SK-N-SH (cell line): Measurements from ENCODE around the gene TADA2B. TPM values are rescaled to one million over a fixed set of nuclear protein-coding genes. Genes with fewer than 3 reads are reported as not detected.

Experiments used
- CTCF ChIA-PET: fragments of 300-600, 350-600 bp; formaldehyde crosslinking; extraction: SDS; loops from one replicate; lab custom pipeline; 2021; lab: Yijun Ruan, JAX
- POLR2A ChIA-PET: fragments of 350-600 bp; sonication (Branson Sonifier 250); formaldehyde crosslinking; extraction: SDS; loops from one replicate; lab custom pipeline; 2020; ENCODE audit warnings: antibody characterized with exemption, inconsistent platforms; lab: Yijun Ruan, JAX
- DNase-seq: peaks from one replicate; pipeline ENCODE4 v3.0.0; 2012
- H2AFZ ChIP-seq: fragments of 200-600 bp; sonication (generic); 2 replicates; pipeline ENCODE4 v1.8.1; 2016; ENCODE audit warnings: antibody characterized with exemption, mild to moderate bottlenecking, low read depth
- H3F3A ChIP-seq: fragments of 200-600 bp; sonication (generic); replicated peaks from 2 replicates; pipeline ENCODE3; 2016; ENCODE audit warnings: antibody characterized with exemption, mild to moderate bottlenecking; ENCODE audit not compliant: insufficient read depth
- H3K27ac ChIP-seq, 2 experiments: fragments of 200-500 bp in 1 of 2; fragments of 200-600 bp in 1 of 2; sonication (Bioruptor generic) in 1 of 2; sonication (generic), shearing (Covaris generic) in 1 of 2; 2 replicates each; pipeline versions ENCODE4 v1.5.1 to v1.6.1; 2014 to 2016; ENCODE audit warnings: low read depth in 2 of 2, inconsistent platforms in 1 of 2, low read length in 1 of 2, mild to moderate bottlenecking in 1 of 2, mixed read lengths in 1 of 2
- H3K27me3 ChIP-seq: fragments of 200-600 bp; sonication (generic), shearing (Covaris generic); 2 replicates; pipeline ENCODE4 v1.6.1; 2016; ENCODE audit warnings: mixed run types; ENCODE audit not compliant: insufficient read depth
- H3K36me3 ChIP-seq, 2 experiments: fragments of 200-500 bp in 1 of 2; fragments of 200-600 bp in 1 of 2; sonication (Bioruptor generic) in 1 of 2; sonication (generic) in 1 of 2; replicated peaks in 1 of 2; 2 replicates each; pipeline versions ENCODE3 to v1.5.1; 2014 to 2016; ENCODE audit warnings: low read length in 1 of 2, mild to moderate bottlenecking in 1 of 2; ENCODE audit not compliant: insufficient read depth in 2 of 2, control insufficient read depth in 1 of 2
- H3K4me1 ChIP-seq, 2 experiments: fragments of 200-500 bp in 1 of 2; fragments of 200-600 bp in 1 of 2; sonication (Bioruptor generic) in 1 of 2; sonication (generic), shearing (Covaris generic) in 1 of 2; 2 replicates each; pipeline versions ENCODE4 v1.5.1 to v1.6.1; 2014 to 2016; ENCODE audit warnings: low read depth in 1 of 2, low read length in 1 of 2, mixed run types in 1 of 2; ENCODE audit not compliant: insufficient read depth in 2 of 2, control insufficient read depth in 1 of 2
- H3K4me2 ChIP-seq: fragments of 200-600 bp; sonication (generic), shearing (Covaris generic); 2 replicates; pipeline ENCODE4 v1.6.1; 2017; ENCODE audit warnings: mixed run types
- H3K4me3 ChIP-seq, 2 experiments: fragments of 200-500 bp in 1 of 2; fragments of 200-600 bp in 1 of 2; sonication (Bioruptor generic) in 1 of 2; sonication (generic), shearing (Covaris generic) in 1 of 2; 2 replicates each; pipeline versions ENCODE4 v1.5.1 to v1.8.1; 2014 to 2016; ENCODE audit warnings: low read depth in 2 of 2, inconsistent platforms in 1 of 2, low read length in 1 of 2, mild to moderate bottlenecking in 1 of 2, mixed read lengths in 1 of 2, moderate library complexity in 1 of 2
- H3K79me2 ChIP-seq: fragments of 200-600 bp; sonication (generic); 2 replicates; pipeline ENCODE4 v1.8.1; 2017; ENCODE audit warnings: mild to moderate bottlenecking; ENCODE audit not compliant: insufficient read depth
- H3K9ac ChIP-seq: fragments of 200-600 bp; sonication (generic); 2 replicates; pipeline ENCODE4 v1.6.1; 2017; ENCODE audit warnings: mixed run types
- H3K9me2 ChIP-seq: fragments of 200-600 bp; sonication (generic); 2 replicates; pipeline ENCODE4 v1.6.1; 2017; ENCODE audit warnings: mixed run types
- H3K9me3 ChIP-seq: fragments of 200-600 bp; sonication (generic); 2 replicates; pipeline ENCODE4 v1.6.1; 2017; ENCODE audit warnings: mixed run types, mild to moderate bottlenecking, moderate library complexity
- H4K20me1 ChIP-seq: fragments of 200-600 bp; sonication (generic); 2 replicates; pipeline ENCODE4 v1.6.1; 2017; ENCODE audit warnings: mild to moderate bottlenecking, mixed run types; ENCODE audit not compliant: insufficient read depth
- EP300 ChIP-seq, 2 experiments: IDR thresholded peaks; 2 replicates each; pipeline versions ENCODE4 v1.4.0 to v1.6.1; 2012; ENCODE audit warnings: borderline replicate concordance in 1 of 2, low read depth in 1 of 2, low read length in 1 of 2
- FOSL2 ChIP-seq: IDR thresholded peaks from 2 replicates; pipeline ENCODE4 v1.4.0; 2012; ENCODE audit warnings: low read depth, mild to moderate bottlenecking, moderate library complexity, borderline replicate concordance
- FOXM1 ChIP-seq: IDR thresholded peaks from 2 replicates; pipeline ENCODE4 v1.4.0; 2012; ENCODE audit warnings: low read depth, mild to moderate bottlenecking
- GABPA ChIP-seq: IDR thresholded peaks from 2 replicates; pipeline ENCODE4 v1.4.0; 2012; ENCODE audit warnings: low read depth, mild to moderate bottlenecking
- MXI1 ChIP-seq: IDR thresholded peaks from 2 replicates; pipeline ENCODE4 v1.6.1; 2012; ENCODE audit warnings: mild to moderate bottlenecking, low read depth, low read length, improper control_type of control experiment
- RAD21 ChIP-seq: IDR thresholded peaks from 2 replicates; pipeline ENCODE4 v1.6.1; 2012; ENCODE audit warnings: mild to moderate bottlenecking, low read length
- RFX5 ChIP-seq: IDR thresholded peaks from 2 replicates; pipeline ENCODE4 v1.6.1; 2012; ENCODE audit warnings: mild to moderate bottlenecking, improper control_type of control experiment, low read length
- RXRA ChIP-seq: IDR thresholded peaks from 2 replicates; pipeline ENCODE4 v1.4.0; 2012; ENCODE audit warnings: low read depth, mild to moderate bottlenecking, borderline replicate concordance
- USF2 ChIP-seq: fragments of 150-350 bp; IDR thresholded peaks from 2 replicates; pipeline ENCODE4 v1.6.1; 2017; ENCODE audit warnings: antibody characterized with exemption, low read length, low read depth, borderline replicate concordance
- YY1 ChIP-seq: IDR thresholded peaks from 2 replicates; pipeline ENCODE4 v1.4.0; 2012; ENCODE audit warnings: low read depth, mild to moderate bottlenecking
- ZBTB33 ChIP-seq: IDR thresholded peaks from 2 replicates; pipeline ENCODE4 v1.4.0; 2012; ENCODE audit warnings: low read depth, borderline replicate concordance
- WGBS: methylation state at CpG from one replicate; pipeline ENCODE4 v1.1.6; 2017; ENCODE audit warnings: low lambda C conversion rate; 5-methylcytosine and 5-hydroxymethylcytosine counted together
- polyA plus RNA-seq, 3 experiments: library from polyadenylated mRNA; depleted of rRNA; stranded (reverse); fragments of >200 nt; gene quantifications; 2 replicates each; pipeline ENCODE4 v1.2.3, GENCODE V29; 2012
- TF ChIP-seq, protein P1 (sequence below): fragments of 150-350 bp; IDR thresholded peaks from 2 replicates; pipeline ENCODE4 v1.6.1; 2016; ENCODE audit warnings: mild to moderate bottlenecking, low read depth, low read length

The TADA2B gene
- polyA plus RNA-seq, 1 of the 3 experiments (the other 2 are of a cell fraction), result 8.0 TPM

DNA sequence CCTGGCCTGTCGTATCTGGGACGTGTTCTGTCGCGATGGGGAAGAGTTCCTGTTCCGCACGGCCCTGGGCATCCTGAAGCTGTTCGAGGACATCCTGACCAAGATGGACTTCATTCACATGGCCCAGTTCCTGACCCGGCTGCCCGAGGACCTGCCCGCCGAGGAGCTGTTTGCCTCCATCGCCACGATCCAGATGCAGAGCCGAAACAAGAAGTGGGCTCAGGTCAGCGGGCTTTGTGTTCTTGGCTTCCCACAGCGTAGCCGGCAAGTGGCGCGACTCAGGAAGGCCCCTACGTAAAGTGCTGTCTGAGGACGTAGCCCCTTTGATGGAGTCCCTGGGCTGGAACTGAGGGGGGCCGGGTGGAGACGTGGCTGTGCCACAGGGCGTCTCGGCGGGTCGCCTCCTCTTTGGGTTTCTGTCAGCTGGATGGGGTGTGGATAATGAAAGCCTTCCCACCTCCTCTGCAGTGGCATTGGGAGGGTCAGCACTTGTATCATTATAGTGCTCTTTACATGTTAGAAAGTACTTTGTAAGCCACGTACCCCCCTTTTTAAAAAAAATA, 18.1 kb upstream of the TADA2B start (continued):
- TF ChIP-seq, protein P1, sequence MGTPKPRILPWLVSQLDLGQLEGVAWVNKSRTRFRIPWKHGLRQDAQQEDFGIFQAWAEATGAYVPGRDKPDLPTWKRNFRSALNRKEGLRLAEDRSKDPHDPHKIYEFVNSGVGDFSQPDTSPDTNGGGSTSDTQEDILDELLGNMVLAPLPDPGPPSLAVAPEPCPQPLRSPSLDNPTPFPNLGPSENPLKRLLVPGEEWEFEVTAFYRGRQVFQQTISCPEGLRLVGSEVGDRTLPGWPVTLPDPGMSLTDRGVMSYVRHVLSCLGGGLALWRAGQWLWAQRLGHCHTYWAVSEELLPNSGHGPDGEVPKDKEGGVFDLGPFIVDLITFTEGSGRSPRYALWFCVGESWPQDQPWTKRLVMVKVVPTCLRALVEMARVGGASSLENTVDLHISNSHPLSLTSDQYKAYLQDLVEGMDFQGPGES, result no peak

DNA sequence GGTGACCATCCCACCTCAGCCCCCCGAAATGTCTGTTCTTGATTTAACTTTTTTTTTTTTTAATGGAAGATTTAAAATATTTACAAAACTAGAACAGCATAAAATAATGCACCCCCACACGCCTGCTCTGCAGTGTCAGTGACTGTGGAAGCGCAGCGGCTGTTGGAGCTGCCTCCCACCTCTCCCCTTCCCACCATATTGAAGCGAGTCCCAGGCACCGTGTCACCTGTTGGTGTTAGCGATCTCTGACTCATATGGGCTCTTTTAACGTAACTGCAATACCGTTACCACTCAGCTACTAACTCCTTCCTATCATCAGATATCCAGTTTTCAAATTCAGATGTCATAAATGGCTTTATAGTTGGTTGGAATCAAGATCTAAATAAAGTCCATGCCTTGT, 17.1 kb upstream of the TADA2B start:
- Histone ChIP-seq H3F3A (no peaks in the 10 kb centered on the region), H3K27ac (no peak overlapping the region), H3K4me1 (peaks cover 0 to 6% of the 10 kb centered on the region in 2 experiments; a peak in 1 of 4 replicates), H3K79me2 (no peaks in the 10 kb centered on the region; the same call in 1 of the 2 replicates), H3K36me3 (peaks cover 9 to 11% of the 10 kb centered on the region in 2 experiments), H3K9me3 (no peaks in the 10 kb centered on the region), H3K4me3 (no peak overlapping the region), H2AFZ (no peak overlapping the region), H3K9me2 (no peaks in the 10 kb centered on the region), H3K27me3 (no peaks in the 10 kb centered on the region), H4K20me1 (no peaks in the 10 kb centered on the region), H3K4me2 (no peak overlapping the region), H3K9ac (no peak overlapping the region)
- ChIA-PET POLR2A (no interaction called here), CTCF (interaction anchor here (1.2 to 1.4 kb wide), 2 partner anchors 14 to 17 kb away, joined by 4 read pairs; partner anchors contain the start of gene TADA2B)
- no peak for DNase-seq
- 95% methylated on average over 9 of the region's 9 CpGs for WGBS
- TF ChIP-seq RXRA, result no peak
- TF ChIP-seq YY1, result no peak
- TF ChIP-seq FOXM1, result no peak
- TF ChIP-seq ZBTB33, result no peak
- TF ChIP-seq GABPA, result no peak
- no peak for TF ChIP-seq EP300 (IDR thresholded peaks at IDR 0.05; ENCODE audit: borderline replicate concordance in 1 of 2, low read depth in 1 of 2, low read length in 1 of 2)
- no peak for TF ChIP-seq RAD21
- TF ChIP-seq MXI1, result no peak
- TF ChIP-seq FOSL2, result no peak

DNA sequence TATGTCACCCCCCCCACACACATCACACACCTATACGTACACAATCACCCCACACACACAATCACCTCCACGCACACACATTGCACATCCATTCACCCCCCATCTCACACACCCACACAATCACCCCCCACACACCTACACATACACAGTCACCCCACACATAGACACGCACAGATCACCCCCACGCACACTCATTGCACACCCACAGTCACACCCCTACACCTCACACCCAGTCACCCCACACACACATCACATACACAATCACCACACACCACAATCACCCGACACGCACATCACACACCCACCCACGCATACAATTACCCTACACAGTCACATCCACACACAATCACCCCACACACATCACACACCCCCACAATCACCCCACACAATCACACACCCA, 15.9 kb upstream of the TADA2B start:
- CTCF ChIA-PET, result no interaction called here
- H3K79me2 ChIP-seq, result no peaks in the 10 kb centered on the region; the same call in 1 of the 2 replicates
- H3K4me1 ChIP-seq, result no peaks in the 10 kb centered on the region; a peak in 1 of 4 replicates
- H3K27ac ChIP-seq, result no peak overlapping the region
- DNase-seq, result no peak
- no peaks in the 10 kb centered on the region for H3K9me3 ChIP-seq
- H3K4me2 ChIP-seq, result no peak overlapping the region
- no peaks in the 10 kb centered on the region for H3K9me2 ChIP-seq
- H3K9ac ChIP-seq, result no peak overlapping the region
- H3K27me3 ChIP-seq, result no peaks in the 10 kb centered on the region
- TF ChIP-seq USF2 (no peak), RFX5 (no peak)
- TF ChIP-seq, all 33 proteins: peak for 0
- Histone ChIP-seq H3K4me3 (no peak overlapping the region), H2AFZ (no peak overlapping the region), H4K20me1 (no peaks in the 10 kb centered on the region), H3F3A (no peaks in the 10 kb centered on the region), H3K36me3 (peaks cover 9 to 20% of the 10 kb centered on the region in 2 experiments)
- POLR2A ChIA-PET, result no interaction called here
- 96% methylated on average over 7 of the region's 7 CpGs for WGBS
